SH-SY5Y (cell line): ENCODE results near the gene ADAM10.

ENCODE experiments used
- GATA2 ChIP-seq: IDR thresholded peaks from 2 replicates; pipeline ENCODE4 v1.6.1; 2011; ENCODE audit warnings: mild to moderate bottlenecking, low read depth, low read length
- GATA3 ChIP-seq: IDR thresholded peaks from 2 replicates; pipeline ENCODE4 v1.6.1; 2011; ENCODE audit warnings: low read depth, mild to moderate bottlenecking, low read length, moderate library complexity

- TF ChIP-seq GATA3 (no peak), GATA2 (no peak)
Measured at GRCh38 chr15:58551084-58551763, 198.3 kb downstream of the ADAM10 start.
